ENCODE results near the gene GRM7. TPM values are rescaled to one million over a fixed set of nuclear protein-coding genes. Genes with fewer than 3 reads are reported as not detected.

Gene GRM7
- total RNA-seq, 2 experiments from 2014 or later: not detected

DNA sequence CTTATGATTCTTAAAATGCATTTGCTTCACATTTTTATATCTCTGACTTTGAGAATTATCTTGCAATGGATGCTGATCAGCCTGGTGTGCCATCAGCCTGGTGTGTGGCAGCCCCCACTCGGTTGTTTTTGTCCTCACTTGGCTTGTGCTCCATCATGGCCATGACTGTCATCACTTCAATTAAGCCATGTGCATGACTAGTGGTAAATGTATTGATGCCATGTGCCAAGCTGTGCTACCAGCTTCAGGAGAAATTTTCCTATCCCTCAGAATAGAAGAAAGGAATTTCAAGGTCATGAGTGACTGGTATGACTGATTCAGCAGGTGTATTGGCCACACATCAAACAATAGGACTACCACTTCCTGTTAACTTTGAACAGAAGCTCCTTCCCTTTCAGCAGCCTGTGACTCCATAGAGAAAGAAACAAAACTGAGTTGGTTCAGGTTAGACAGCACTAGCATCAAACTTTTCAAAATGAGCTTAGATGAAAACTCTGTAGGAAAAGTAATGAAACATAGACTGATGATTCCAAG, 251.7 kb downstream of the GRM7 start:
- H2AFZ ChIP-seq (ENCODE audit: low read length): no peak overlapping the region
- no peak for TF ChIP-seq EZH2phosphoT487 (IDR thresholded peaks at IDR 0.05; ENCODE audit: borderline replicate concordance, low read depth, low read length)
- TF ChIP-seq, protein P1, sequence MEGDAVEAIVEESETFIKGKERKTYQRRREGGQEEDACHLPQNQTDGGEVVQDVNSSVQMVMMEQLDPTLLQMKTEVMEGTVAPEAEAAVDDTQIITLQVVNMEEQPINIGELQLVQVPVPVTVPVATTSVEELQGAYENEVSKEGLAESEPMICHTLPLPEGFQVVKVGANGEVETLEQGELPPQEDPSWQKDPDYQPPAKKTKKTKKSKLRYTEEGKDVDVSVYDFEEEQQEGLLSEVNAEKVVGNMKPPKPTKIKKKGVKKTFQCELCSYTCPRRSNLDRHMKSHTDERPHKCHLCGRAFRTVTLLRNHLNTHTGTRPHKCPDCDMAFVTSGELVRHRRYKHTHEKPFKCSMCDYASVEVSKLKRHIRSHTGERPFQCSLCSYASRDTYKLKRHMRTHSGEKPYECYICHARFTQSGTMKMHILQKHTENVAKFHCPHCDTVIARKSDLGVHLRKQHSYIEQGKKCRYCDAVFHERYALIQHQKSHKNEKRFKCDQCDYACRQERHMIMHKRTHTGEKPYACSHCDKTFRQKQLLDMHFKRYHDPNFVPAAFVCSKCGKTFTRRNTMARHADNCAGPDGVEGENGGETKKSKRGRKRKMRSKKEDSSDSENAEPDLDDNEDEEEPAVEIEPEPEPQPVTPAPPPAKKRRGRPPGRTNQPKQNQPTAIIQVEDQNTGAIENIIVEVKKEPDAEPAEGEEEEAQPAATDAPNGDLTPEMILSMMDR (conservative IDR thresholded peaks at IDR 0.05; ENCODE audit: low read length): no peak
- intact Hi-C loops (cut with micrococcal nuclease; ENCODE audit: unreplicated experiment): no loop called here
- no peaks in the 10 kb centered on the region for H3K36me3 ChIP-seq (ENCODE audit: insufficient read depth, low read length)
- H3K4me1 ChIP-seq (ENCODE audit: insufficient read depth, low read length, poor library complexity, severe bottlenecking): no peaks in the 10 kb centered on the region
- H3K9me3 ChIP-seq (ENCODE audit: low read length): no peaks in the 10 kb centered on the region
- no peak for DNase-seq (ENCODE audit: low spot score)
- no peak overlapping the region for H3K4me2 ChIP-seq (ENCODE audit: low read length)
- H4K20me1 ChIP-seq (ENCODE audit: insufficient read depth, low read length): no peaks in the 10 kb centered on the region
- no TSS peak for BruUV-seq (replicated peaks)
- H3K9me2 ChIP-seq (ENCODE audit: insufficient read depth, low read length): no peaks in the 10 kb centered on the region
- no peaks in the 10 kb centered on the region for H3K79me2 ChIP-seq (ENCODE audit: insufficient read depth, low read depth, low read length)
- no peak overlapping the region for H3K27ac ChIP-seq (ENCODE audit: low read depth, low read length, poor library complexity, severe bottlenecking)
- ChIA-PET POLR2A (interaction anchor here (0.7 to 2.1 kb wide), 3 partner anchors 14 to 779 kb away, joined by 3 to 5 read pairs (median 3); no protein-coding TSS in a partner anchor), CTCF (ENCODE audit: unreplicated experiment) (no interaction called here)
- no peak overlapping the region for H3K4me3 ChIP-seq (ENCODE audit: low read depth, low read length, poor library complexity, severe bottlenecking)

DNA sequence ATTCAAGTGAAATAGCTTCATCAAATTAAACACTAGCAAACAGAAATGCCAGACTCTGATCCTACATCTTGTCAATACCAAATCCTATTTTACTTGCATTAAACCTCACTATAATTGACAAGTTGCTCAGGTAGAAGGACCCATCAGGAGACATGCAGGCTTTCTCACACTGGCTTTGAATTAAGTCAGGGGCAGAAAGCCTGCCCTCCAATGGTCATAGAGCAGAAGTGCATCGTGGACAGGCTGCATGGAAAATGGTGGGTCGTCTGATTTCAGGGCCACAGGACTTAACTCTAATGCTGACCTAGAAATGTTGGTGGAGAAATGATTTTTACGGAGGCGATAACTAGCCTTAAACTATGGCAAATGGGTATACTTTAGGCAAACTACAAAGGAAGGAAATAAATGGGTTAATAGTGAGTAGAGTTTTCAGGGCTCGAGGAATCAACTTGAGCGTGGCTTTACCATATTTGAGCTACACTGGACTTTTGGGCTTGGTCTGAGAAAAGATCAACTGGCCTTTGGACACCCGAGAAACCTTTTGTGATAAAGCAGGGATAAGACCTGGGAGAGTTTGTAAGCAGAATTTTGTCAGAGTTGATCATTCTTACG, 283.9 kb downstream of the GRM7 start:
- no peaks in the 10 kb centered on the region for H4K20me1 ChIP-seq (ENCODE audit: insufficient read depth, low read length)
- no TSS peak for BruUV-seq (replicated peaks)
- H3K4me2 ChIP-seq (ENCODE audit: low read length): no peak overlapping the region
- ChIA-PET POLR2A (no interaction called here), CTCF (ENCODE audit: unreplicated experiment) (no interaction called here)
- TF ChIP-seq, protein P1 (conservative IDR thresholded peaks at IDR 0.05; ENCODE audit: low read length): peak; percentile 81
- no peak for TF ChIP-seq EZH2phosphoT487 (IDR thresholded peaks at IDR 0.05; ENCODE audit: borderline replicate concordance, low read depth, low read length)
- H3K9me2 ChIP-seq (ENCODE audit: insufficient read depth, low read length): no peaks in the 10 kb centered on the region
- no peaks in the 10 kb centered on the region for H3K79me2 ChIP-seq (ENCODE audit: insufficient read depth, low read depth, low read length)
- peak; percentile 44 for DNase-seq (ENCODE audit: low spot score)
- no peaks in the 10 kb centered on the region for H3K36me3 ChIP-seq (ENCODE audit: insufficient read depth, low read length)
- H3K4me1 ChIP-seq (ENCODE audit: insufficient read depth, low read length, poor library complexity, severe bottlenecking): no peaks in the 10 kb centered on the region
- no peak overlapping the region for H3K4me3 ChIP-seq (ENCODE audit: low read depth, low read length, poor library complexity, severe bottlenecking)
- no peak overlapping the region for H2AFZ ChIP-seq (ENCODE audit: low read length)
- H3K9me3 ChIP-seq (ENCODE audit: low read length): no peaks in the 10 kb centered on the region
- no peak overlapping the region for H3K27ac ChIP-seq (ENCODE audit: low read depth, low read length, poor library complexity, severe bottlenecking)
- intact Hi-C loops (cut with micrococcal nuclease; ENCODE audit: unreplicated experiment): no loop called here

- POLR2A ChIA-PET: no interaction called here
- H3K27ac ChIP-seq (ENCODE audit: low read depth, low read length, poor library complexity, severe bottlenecking): no peak overlapping the region
- no peaks in the 10 kb centered on the region for H3K9me3 ChIP-seq (ENCODE audit: low read length)
- H2AFZ ChIP-seq (ENCODE audit: low read length): no peak overlapping the region
- H3K4me2 ChIP-seq (ENCODE audit: low read length): no peak overlapping the region
- DNase-seq (ENCODE audit: low spot score): no peak
- H3K4me1 ChIP-seq (ENCODE audit: insufficient read depth, low read length, poor library complexity, severe bottlenecking): no peaks in the 10 kb centered on the region
- no peaks in the 10 kb centered on the region for H3K9me2 ChIP-seq (ENCODE audit: insufficient read depth, low read length)
- CTCF ChIA-PET (ENCODE audit: unreplicated experiment): no interaction called here
- H3K4me3 ChIP-seq (ENCODE audit: low read depth, low read length, poor library complexity, severe bottlenecking): no peak overlapping the region
- BruUV-seq (replicated peaks): no TSS peak
- no peak for TF ChIP-seq EZH2phosphoT487 (IDR thresholded peaks at IDR 0.05; ENCODE audit: borderline replicate concordance, low read depth, low read length)
- TF ChIP-seq, protein P1 (conservative IDR thresholded peaks at IDR 0.05; ENCODE audit: low read length): no peak
- H3K36me3 ChIP-seq (ENCODE audit: insufficient read depth, low read length): no peaks in the 10 kb centered on the region
- intact Hi-C loops (cut with micrococcal nuclease; ENCODE audit: unreplicated experiment): no loop called here
- H3K79me2 ChIP-seq (ENCODE audit: insufficient read depth, low read depth, low read length): no peaks in the 10 kb centered on the region
- no peaks in the 10 kb centered on the region for H4K20me1 ChIP-seq (ENCODE audit: insufficient read depth, low read length)
Measured at GRCh38 chr3:7146529-7146928, 285.6 kb downstream of the GRM7 start.
